HL-60 (cell line): ENCODE data around the gene PTPN13.

Experiments
- DNase-seq, 2 experiments: peaks; one replicate each; pipeline ENCODE4 v3.0.0-alpha.2; 2010 to 2020; ENCODE audit warnings: low read depth in 1 of 2, low spot score in 1 of 2
- H3K27ac ChIP-seq: fragments of 250-450 bp; sonication (Bioruptor Pico); replicated peaks from 2 replicates; pipeline ENCODE4 v1.5.1; 2020; ENCODE audit warnings: mild to moderate bottlenecking, moderate library complexity
- H3K27me3 ChIP-seq: fragments of 250-450 bp; sonication (Bioruptor Pico); 2 replicates; pipeline ENCODE4 v1.5.1; 2021; ENCODE audit warnings: mild to moderate bottlenecking, moderate library complexity; ENCODE audit not compliant: insufficient read depth, poor library complexity, severe bottlenecking
- H3K4me3 ChIP-seq: replicated peaks from 2 replicates; pipeline ENCODE4 v1.5.1; 2011; ENCODE audit warnings: mild to moderate bottlenecking, control low read depth, low read length; ENCODE audit not compliant: insufficient read depth
- CTCF ChIP-seq: IDR thresholded peaks from one replicate; pipeline ENCODE4 v1.5.1; 2011; ENCODE audit warnings: low read length, control low read depth, inconsistent platforms; ENCODE audit not compliant: insufficient read depth
- GABPA ChIP-seq: IDR thresholded peaks from 2 replicates; pipeline ENCODE4 v1.6.1; 2012; ENCODE audit warnings: low read depth
- POLR2AphosphoS5 ChIP-seq: IDR thresholded peaks from 2 replicates; pipeline ENCODE4 v1.6.1; 2012; ENCODE audit warnings: low read depth
- REST ChIP-seq: IDR thresholded peaks from 2 replicates; pipeline ENCODE4 v1.6.1; 2012; ENCODE audit warnings: low read depth; ENCODE audit not compliant: insufficient replicate concordance
- SPI1 ChIP-seq: IDR thresholded peaks from 2 replicates; pipeline ENCODE4 v1.6.1; 2012; ENCODE audit warnings: low read depth, mild to moderate bottlenecking, borderline replicate concordance

The PTPN13 gene

DNA sequence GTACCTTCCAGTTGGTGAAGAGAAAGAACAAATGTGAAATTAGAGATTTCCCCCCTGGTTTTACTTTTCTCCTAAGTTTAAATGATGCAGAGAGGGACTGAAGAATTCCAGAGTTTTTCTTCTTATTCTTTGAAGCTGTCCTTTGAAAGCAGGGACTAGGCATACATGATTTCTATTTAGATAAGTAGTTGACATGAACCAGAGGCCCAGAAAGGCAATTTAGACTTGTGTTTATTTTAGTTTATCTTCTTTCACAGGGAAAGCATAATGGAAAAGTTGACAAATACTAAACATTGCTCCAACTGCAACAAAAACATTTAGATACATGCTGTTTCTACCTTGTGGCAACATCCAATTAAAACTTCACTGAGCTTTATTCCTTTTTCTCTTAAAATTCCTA lies 32.0 kb downstream of the PTPN13 start:
- Histone ChIP-seq H3K4me3 (no peak overlapping the region), H3K27me3 (peaks cover 10% of the 10 kb centered on the region), H3K27ac (no peak overlapping the region)
- DNase-seq: no peak
- TF ChIP-seq SPI1 (no peak), GABPA (no peak), CTCF (no peak), POLR2AphosphoS5 (no peak), REST (no peak)

DNA sequence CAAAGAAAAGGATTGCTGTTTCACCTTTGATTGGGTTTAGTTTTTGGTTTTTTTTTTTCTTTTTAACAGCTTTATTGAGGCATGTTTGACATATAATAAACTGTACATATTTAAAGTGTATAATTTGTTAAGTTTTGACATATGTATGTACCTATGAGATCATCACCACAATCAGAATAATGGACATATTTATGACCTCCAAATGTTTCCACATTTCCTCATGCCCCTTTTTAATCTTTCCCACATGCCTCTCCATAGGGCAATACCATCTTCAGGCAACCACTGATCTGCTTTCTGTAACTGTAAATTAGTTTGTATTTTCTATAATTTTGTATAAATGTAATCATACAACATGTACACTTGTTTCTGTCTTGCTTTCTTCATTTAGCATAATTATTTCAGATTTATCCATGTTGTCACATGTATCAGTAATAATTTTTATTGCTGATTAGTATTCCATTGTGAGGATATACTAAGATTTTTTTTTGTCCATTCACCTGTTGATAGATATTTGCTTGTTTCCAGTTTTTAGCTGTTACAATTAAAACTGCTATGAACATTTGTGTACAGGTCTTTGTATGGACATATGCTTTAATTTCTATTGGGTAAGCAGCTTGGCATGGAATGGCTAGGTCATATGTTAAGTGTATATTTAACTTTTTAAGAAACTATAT lies 33.5 kb downstream of the PTPN13 start:
- no peak for TF ChIP-seq GABPA
- no peak for TF ChIP-seq CTCF
- TF ChIP-seq SPI1: no peak
- TF ChIP-seq POLR2AphosphoS5: no peak
- no peak for TF ChIP-seq REST
- Histone ChIP-seq H3K4me3 (no peak overlapping the region), H3K27me3 (peaks cover 2% of the 10 kb centered on the region), H3K27ac (no peak overlapping the region)
- DNase-seq: no peak

DNA sequence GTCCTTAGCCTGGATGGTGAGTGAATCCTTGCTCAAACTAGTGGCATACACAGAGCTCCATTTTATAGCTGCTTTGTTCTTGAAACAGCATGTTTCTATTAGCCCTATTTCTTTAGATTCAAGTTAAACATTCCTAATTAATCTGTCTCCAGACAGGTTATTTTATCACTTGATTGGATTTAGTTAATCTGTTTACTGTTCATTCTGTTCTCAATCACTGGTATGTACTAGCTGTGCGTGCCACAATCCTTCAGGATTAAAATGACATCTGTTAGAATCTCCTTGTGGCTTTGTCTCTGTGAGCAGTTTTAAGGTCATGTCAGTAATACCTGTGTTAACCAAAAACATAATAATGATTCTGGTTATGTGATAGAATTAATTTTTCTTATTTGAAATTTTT lies 36.5 kb downstream of the PTPN13 start:
- TF ChIP-seq CTCF: no peak
- no peak for TF ChIP-seq REST
- TF ChIP-seq SPI1: no peak
- no peak for TF ChIP-seq GABPA
- TF ChIP-seq POLR2AphosphoS5: no peak
- no peaks in the 10 kb centered on the region for H3K27me3 ChIP-seq
- DNase-seq: no peak
- H3K27ac ChIP-seq: no peak overlapping the region
- H3K4me3 ChIP-seq: no peak overlapping the region
